SK-N-SH treated with all-trans-retinoic acid at 6 μM for 48 hours (cell line): ENCODE data around the gene KLK1.
"Not testable (repeated sequence)": the region's sequence is repeated elsewhere in the genome, so short reads cannot be mapped to it uniquely, and the experiment has no call there.

Source experiments
- ATAC-seq: fragments of 200-7000 bp; cut with Tn5 transposase; 3 replicates; pipeline ENCODE4 v1.9.1; 2020; ENCODE audit warnings: mild to moderate bottlenecking, moderate library complexity
- ARNTL ChIP-seq: fragments of 450-650 bp; formaldehyde crosslinking; IDR thresholded peaks from 2 replicates; pipeline ENCODE4 v1.5.0; 2020; ENCODE audit warnings: low read depth, mild to moderate bottlenecking, moderate library complexity, borderline replicate concordance
- BACH2 ChIP-seq: fragments of 250-450 bp; sonication (Bioruptor Pico); IDR thresholded peaks from 2 replicates; pipeline ENCODE4 v1.9.0; 2021; ENCODE audit warnings: mild to moderate bottlenecking, borderline replicate concordance
- CREB5 ChIP-seq: fragments of 250-450 bp; sonication (Bioruptor Pico); IDR thresholded peaks from 2 replicates; pipeline ENCODE4 v1.5.1; 2020; ENCODE audit warnings: low read depth, mild to moderate bottlenecking, moderate library complexity
- CSDC2 ChIP-seq: fragments of 250-450 bp; sonication (Bioruptor Pico); IDR thresholded peaks from 2 replicates; pipeline ENCODE4 v1.5.0; 2020; ENCODE audit warnings: mild to moderate bottlenecking, moderate library complexity
- ESRRG ChIP-seq: fragments of 250-450 bp; sonication (Bioruptor Pico); IDR thresholded peaks from 2 replicates; pipeline ENCODE4 v1.6.1; 2021; ENCODE audit warnings: mild to moderate bottlenecking
- GLIS3 ChIP-seq: fragments of 250-450 bp; sonication (Bioruptor Pico); IDR thresholded peaks from 2 replicates; pipeline ENCODE4 v1.5.0; 2020; ENCODE audit warnings: mild to moderate bottlenecking, moderate library complexity
- OSR1 ChIP-seq: fragments of 250-450 bp; sonication (Bioruptor Pico); IDR thresholded peaks from 2 replicates; pipeline ENCODE4 v1.8.0; 2022; ENCODE audit warnings: moderate library complexity, mild to moderate bottlenecking, inconsistent platforms
- PATZ1 ChIP-seq: fragments of 250-450 bp; sonication (Bioruptor Pico); IDR thresholded peaks from 2 replicates; pipeline ENCODE4 v1.8.0; 2020; ENCODE audit warnings: mild to moderate bottlenecking, moderate library complexity, borderline replicate concordance
- POU6F1 ChIP-seq: fragments of 250-450 bp; sonication (Bioruptor Pico); IDR thresholded peaks from 2 replicates; pipeline ENCODE4 v1.8.0; 2021; ENCODE audit warnings: low read depth, mild to moderate bottlenecking, moderate library complexity, borderline replicate concordance
- PPARA ChIP-seq: fragments of 250-450 bp; sonication (Bioruptor Pico); IDR thresholded peaks from 2 replicates; pipeline ENCODE4 v1.5.0; 2020; ENCODE audit warnings: mild to moderate bottlenecking, borderline replicate concordance
- RARB ChIP-seq: fragments of 250-450 bp; sonication (Bioruptor Pico); IDR thresholded peaks from 2 replicates; pipeline ENCODE4 v1.8.0; 2021; ENCODE audit warnings: mild to moderate bottlenecking, moderate library complexity
- SNAI2 ChIP-seq: fragments of 250-450 bp; sonication (Bioruptor Pico); IDR thresholded peaks from 2 replicates; pipeline ENCODE4 v1.5.0; 2020; ENCODE audit warnings: mild to moderate bottlenecking, moderate library complexity
- TCF4 ChIP-seq: fragments of 250-450 bp; sonication (Bioruptor Pico); IDR thresholded peaks from 2 replicates; pipeline ENCODE4 v1.8.0; 2021; ENCODE audit warnings: mild to moderate bottlenecking, moderate library complexity, borderline replicate concordance
- TOX ChIP-seq: fragments of 250-450 bp; sonication (Bioruptor Pico); IDR thresholded peaks from 2 replicates; pipeline ENCODE4 v1.8.0; 2021; ENCODE audit warnings: mild to moderate bottlenecking, moderate library complexity, borderline replicate concordance
- TSHZ2 ChIP-seq: fragments of 250-450 bp; sonication (Bioruptor Pico); IDR thresholded peaks from 2 replicates; pipeline ENCODE4 v1.5.0; 2020; ENCODE audit warnings: mild to moderate bottlenecking, moderate library complexity
- ZC3H10 ChIP-seq: fragments of 250-450 bp; sonication (Bioruptor Pico); IDR thresholded peaks from 2 replicates; pipeline ENCODE4 v1.5.1; 2021; ENCODE audit warnings: mild to moderate bottlenecking, moderate library complexity
- ZFP3 ChIP-seq: fragments of 250-450 bp; sonication (Bioruptor Pico); IDR thresholded peaks from 2 replicates; pipeline ENCODE4 v1.5.0; 2020; ENCODE audit warnings: mild to moderate bottlenecking, moderate library complexity
- ZNF565 ChIP-seq: fragments of 450-650 bp; formaldehyde crosslinking; conservative IDR thresholded peaks from 2 replicates; pipeline ENCODE4 v1.5.0; 2020; ENCODE audit warnings: low read depth, mild to moderate bottlenecking, moderate library complexity
- ZNF70 ChIP-seq: fragments of 450-650 bp; formaldehyde crosslinking; IDR thresholded peaks from 2 replicates; pipeline ENCODE4 v1.5.0; 2020; ENCODE audit warnings: mild to moderate bottlenecking, moderate library complexity
- ZNF8 ChIP-seq: fragments of 450-650 bp; formaldehyde crosslinking; IDR thresholded peaks from 2 replicates; pipeline ENCODE4 v1.5.0; 2020; ENCODE audit warnings: mild to moderate bottlenecking, moderate library complexity

KLK1 gene

GRCh38 chr19:50777261-50777660 is 46.3 kb downstream of the KLK1 start:
- no peak for ATAC-seq
- TF ChIP-seq PATZ1 (CRISPR knock-in tag) (no peak), POU6F1 (CRISPR knock-in tag) (no peak), ZNF565 (CRISPR knock-in tag) (no peak), TOX (CRISPR knock-in tag) (no peak), CSDC2 (no peak), ZNF70 (no peak), ZFP3 (CRISPR knock-in tag) (no peak), RARB (CRISPR knock-in tag) (no peak), GLIS3 (no peak), ESRRG (CRISPR knock-in tag) (no peak), PPARA (CRISPR knock-in tag) (no peak), CREB5 (CRISPR knock-in tag) (no peak), OSR1 (no peak), SNAI2 (no peak)

- TF ChIP-seq ZFP3 (CRISPR knock-in tag) (no peak), CREB5 (CRISPR knock-in tag) (no peak), CSDC2 (no peak), TSHZ2 (CRISPR knock-in tag) (no peak), TCF4 (CRISPR knock-in tag) (no peak), SNAI2 (no peak), RARB (CRISPR knock-in tag) (no peak)
- ATAC-seq = no peak
Measured at GRCh38 chr19:50776131-50776530, 47.5 kb downstream of the KLK1 start.

- not testable (repeated sequence) for ATAC-seq
Measured at GRCh38 chr19:50773454-50773853, 50.1 kb downstream of the KLK1 start.

- ATAC-seq = not testable (repeated sequence)
Measured at GRCh38 chr19:50772912-50773311, 50.7 kb downstream of the KLK1 start.

- 0 out of 3 replicates have a peak, but pooled peaks have one; percentile 33 for ATAC-seq
- TF ChIP-seq SNAI2 (no peak), ESRRG (CRISPR knock-in tag) (no peak), ZNF8 (CRISPR knock-in tag) (no peak), ZNF565 (CRISPR knock-in tag) (no peak), TSHZ2 (CRISPR knock-in tag) (no peak), ZC3H10 (no peak), ARNTL (CRISPR knock-in tag) (no peak), TOX (CRISPR knock-in tag) (no peak), BACH2 (CRISPR knock-in tag) (no peak), OSR1 (no peak)
Measured at GRCh38 chr19:50772476-50772875, 51.1 kb downstream of the KLK1 start.
